CD4-positive, alpha-beta T cell treated with Interleukin-12 subunit alpha and Interleukin-12 subunit beta, for 1 hour (primary cell): ENCODE data around the gene NOX5.

ENCODE experiments used
- DNase-seq: peaks from one replicate; pipeline ENCODE4 v3.0.0-alpha.2; 2020

The NOX5 gene

DNA sequence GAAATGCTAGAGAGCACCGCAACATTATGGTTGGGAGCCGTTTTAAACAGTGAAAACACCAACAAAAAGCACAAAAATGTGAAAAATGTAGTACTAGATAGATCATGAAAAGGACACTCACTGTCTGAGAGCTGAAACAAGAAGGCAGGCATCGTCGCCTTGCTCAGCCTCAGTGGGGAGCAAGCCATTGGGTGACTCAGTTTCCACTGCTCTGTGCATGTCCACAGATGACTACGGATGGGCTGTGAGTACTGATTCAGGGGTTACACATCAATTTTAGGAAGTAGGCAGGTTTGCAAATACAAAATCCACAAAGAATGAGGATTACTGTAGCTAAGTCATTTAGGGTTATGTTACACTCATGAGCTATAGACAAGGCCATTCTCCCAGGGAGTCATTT lies 10.8 kb downstream of the NOX5 start:
- no peak for DNase-seq

DNA sequence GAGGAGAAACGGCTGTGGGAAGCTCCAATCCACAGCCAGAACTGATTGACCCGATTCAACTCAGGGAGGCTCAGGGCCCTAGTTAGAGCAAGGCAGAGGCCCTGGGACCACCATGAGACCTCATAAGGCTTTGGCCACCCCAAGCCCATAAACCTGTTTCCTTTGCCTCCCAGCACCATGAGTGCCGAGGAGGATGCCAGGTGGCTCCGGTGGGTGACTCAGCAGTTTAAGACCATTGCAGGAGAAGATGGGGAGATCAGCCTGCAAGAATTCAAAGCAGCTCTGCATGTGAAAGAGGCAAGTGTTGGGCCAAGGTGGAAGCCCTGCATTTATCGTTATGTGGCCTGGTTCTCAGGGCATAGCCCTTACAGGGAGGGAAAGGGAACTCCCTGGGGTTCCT lies 11.9 kb downstream of the NOX5 start:
- DNase-seq: no peak

DNA sequence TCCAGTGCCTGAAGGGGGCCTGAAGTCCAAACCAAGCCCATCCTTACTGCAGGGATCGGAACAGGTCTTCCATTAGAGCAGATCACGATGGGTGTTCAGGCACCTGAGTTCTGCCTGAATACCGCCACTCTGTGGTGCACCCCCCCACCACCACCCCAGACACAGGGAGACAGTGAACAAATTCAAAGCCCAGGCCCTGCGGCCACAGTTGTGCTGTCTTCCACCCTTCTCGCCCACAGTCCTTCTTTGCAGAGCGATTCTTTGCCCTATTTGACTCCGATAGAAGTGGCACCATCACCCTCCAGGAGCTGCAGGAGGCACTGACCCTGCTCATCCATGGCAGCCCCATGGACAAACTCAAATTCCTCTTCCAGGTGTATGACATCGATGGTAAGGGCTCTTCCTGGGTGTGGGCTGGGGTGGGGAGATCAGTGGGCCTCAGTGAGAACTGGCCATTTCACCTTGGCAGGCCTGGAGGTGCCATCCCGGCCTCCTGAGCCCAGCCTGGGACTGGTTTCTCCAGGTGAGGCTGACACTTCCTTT lies 13.6 kb downstream of the NOX5 start:
- DNase-seq: no peak

DNA sequence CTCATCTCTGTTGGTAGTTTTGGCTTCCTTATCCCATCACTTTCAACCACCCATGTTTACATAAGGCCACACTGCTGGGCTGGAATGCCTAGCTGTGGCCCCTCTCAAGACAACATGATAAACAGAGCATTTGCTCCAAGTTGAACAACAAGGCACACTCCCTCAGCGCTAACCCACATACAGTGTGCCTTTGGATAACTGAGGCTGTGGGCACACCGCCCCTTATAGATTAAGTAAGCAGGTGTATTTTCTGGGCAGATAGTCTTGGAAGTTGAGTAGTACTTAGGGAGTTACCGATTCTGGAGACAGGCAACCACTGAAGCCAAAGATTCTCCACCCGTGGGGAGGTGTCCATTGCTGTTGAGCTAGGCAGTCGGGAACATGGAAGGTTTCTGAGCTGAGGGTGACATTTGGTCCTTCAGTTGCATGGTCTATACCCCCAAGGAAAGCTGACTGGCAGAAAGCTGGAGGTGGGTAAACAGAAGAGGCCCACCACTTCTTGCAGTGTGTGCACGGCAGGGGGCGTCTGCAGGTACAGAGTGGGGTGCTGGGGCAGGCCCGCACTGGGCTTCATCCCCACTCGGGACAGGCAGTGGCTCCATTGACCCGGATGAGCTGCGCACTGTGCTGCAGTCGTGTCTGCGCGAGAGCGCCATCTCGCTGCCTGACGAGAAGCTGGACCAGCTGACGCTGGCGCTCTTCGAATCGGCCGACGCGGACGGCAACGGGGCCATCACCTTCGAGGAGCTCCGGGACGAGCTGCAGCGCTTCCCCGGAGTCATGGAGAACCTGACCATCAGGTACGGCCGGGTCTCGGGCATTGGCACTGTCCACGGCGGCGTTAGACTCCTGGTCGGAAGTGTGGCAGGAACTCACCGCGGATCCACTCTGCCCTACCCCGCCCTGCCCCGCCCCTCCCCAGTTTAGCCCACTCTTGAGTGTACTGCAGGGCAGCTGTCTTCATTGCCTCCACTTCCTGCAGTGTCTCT lies 16.8 kb downstream of the NOX5 start:
- DNase-seq: peak; percentile 8

DNA sequence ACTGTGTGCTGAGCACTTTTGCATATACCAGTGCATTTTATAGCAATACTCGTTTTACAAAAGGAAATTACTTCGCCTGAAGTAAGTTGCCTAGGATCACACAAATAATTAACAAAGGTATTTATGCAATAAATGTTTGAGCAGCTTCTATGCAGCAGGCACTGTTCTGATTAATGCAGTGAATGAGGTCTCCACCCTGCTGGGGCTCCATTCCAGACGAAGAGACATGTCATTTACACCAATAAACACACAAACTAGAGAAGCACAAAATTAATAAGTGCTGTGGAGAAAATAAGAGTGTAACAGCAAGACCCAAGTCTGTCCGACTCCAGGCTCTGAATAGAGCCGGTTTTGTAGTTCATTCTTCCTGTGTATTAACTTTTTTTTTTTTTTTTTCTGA lies 17.5 kb downstream of the NOX5 start:
- DNase-seq: no peak

DNA sequence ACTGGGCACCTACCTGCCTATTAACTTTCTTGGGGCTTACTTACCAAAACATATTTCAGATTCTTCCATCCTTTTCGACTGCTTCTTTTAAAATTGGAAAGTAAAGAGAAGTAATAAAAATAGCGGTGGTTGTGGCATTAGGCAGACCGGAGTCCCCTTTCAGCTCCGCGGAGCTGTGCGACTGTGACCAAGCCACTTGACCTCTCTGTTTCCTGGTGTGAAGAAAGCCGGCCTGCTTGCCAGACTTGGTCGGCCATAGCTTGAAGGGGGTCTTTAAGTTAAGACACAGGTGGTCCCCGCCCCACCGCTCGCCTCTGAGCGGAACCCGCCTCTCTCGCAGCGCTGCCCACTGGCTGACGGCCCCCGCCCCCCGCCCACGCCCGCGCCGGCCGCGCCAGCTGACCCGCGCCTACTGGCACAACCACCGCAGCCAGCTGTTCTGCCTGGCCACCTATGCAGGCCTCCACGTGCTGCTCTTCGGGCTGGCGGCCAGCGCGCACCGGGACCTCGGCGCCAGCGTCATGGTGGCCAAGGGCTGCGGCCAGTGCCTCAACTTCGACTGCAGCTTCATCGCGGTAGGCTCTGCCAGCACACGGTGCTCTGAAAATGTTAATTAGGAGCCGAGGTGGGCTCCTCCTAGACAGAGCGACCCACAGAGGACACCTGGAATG lies 18.3 kb downstream of the NOX5 start:
- no peak for DNase-seq

DNA sequence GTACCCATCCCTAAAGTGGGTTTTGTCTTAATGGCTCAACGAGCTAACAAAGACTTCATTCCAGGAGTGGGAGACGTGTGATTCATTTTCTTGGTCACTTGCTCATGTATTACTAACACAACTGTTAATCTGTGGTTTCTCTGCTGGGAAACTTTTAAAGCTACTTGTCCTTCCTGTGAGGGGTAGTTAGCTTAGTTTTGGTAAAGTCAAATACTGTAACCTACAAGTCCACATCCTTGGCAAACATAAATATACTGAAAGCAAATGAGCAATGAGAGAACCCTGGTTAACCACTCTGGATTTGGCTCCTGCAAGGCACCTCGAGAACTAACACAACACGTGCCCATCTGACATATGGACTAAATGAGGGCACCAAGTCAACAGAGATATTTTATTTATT lies 19.9 kb downstream of the NOX5 start:
- DNase-seq: no peak

DNA sequence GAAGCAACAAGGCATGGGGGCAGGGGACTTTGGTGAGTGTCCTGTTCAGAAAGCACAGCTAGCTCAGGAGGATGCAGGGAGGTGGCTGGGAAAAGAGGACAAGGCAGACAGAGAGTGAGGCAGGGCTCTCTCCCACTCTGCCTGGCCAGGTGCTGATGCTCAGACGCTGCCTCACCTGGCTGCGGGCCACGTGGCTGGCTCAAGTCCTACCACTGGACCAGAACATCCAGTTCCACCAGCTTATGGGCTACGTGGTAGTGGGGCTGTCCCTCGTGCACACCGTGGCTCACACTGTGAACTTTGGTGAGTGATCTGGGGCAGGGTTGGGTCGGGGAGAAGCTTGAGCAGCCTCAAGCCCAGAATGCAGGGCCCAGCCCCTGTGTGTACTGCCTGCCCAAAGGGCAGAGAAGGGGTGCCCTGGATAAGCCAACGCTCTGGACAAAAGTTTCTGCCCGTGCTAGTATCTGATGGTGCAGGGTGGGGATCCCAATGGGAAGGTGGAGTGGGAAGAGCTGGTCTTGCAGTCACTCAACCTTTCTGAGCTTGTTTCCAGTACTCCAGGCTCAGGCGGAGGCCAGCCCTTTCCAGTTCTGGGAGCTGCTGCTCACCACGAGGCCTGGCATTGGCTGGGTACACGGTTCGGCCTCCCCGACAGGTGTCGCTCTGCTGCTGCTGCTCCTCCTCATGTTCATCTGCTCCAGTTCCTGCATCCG lies 20.9 kb downstream of the NOX5 start:
- DNase-seq: no peak

DNA sequence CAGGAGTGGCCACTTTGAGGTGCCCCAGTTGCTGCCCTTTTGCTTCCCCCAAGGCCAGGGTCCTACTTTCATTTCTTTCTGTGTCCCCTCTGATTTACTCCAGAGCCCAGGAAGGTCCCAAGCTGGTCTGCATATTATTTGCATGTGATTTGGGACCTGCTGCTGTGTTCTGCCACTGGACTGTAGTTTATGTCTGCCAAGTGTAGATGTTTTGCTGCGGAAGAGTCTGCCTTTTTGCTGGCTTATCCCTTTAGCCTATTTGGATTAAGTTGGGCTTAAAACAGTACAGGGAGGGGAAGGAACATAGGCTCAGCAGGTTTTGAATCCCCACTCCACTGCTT lies 21.4 kb downstream of the NOX5 start:
- DNase-seq: no peak

DNA sequence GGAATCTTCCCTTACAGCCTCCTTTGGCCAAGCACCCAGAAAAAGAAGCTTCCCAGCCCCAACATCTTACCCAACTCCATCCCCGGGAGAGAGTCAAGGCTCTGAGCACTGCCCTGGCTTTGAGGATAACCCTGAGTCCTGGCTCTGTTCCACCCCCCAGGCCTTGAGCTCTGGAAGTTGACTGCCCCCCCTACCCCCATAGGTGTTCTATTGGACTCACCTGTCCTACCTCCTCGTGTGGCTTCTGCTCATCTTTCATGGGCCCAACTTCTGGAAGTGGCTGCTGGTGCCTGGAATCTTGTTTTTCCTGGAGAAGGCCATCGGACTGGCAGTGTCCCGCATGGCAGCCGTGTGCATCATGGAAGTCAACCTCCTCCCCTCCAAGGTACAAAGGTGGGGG lies 22.3 kb downstream of the NOX5 start:
- DNase-seq: no peak

DNA sequence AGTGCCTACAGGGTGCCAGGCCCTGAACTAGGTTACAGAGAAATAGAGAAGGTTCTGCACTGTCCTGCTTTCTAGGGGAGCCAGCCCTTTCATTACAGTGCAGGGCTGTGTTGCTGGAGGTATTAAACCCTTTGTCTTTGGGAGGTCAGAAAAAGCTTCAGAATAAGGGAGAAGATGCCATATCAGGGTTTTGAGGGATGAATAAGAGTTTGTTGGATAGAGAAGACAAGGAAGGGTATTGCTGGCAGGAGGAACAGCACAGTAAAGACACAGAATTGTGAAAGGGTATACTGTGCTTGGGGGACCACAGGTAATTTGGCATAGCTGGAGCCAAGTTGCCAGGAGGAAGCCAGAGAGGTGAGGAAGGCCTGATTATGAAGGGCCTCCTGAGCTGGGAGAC lies 23.0 kb downstream of the NOX5 start:
- DNase-seq: no peak

DNA sequence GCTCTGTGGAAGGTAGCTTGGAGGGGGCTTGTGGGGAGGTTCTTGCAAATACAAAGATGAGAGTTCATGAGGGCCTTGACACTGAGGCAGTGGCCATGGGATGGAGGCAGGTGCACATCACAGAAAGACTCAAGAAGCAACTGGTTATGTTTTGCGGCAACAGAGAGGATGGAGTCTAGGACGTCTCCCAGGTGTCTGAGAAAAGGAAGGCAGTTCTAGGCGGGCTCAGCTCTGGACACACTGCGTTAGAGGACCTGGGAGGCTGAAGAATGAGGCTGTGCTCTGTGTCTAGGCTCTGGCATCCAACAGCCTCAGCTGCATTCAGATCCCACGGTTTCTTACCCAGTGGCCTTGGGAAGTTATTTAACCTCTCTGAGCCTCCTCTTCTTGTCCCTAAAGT lies 23.5 kb downstream of the NOX5 start:
- no peak for DNase-seq

DNA sequence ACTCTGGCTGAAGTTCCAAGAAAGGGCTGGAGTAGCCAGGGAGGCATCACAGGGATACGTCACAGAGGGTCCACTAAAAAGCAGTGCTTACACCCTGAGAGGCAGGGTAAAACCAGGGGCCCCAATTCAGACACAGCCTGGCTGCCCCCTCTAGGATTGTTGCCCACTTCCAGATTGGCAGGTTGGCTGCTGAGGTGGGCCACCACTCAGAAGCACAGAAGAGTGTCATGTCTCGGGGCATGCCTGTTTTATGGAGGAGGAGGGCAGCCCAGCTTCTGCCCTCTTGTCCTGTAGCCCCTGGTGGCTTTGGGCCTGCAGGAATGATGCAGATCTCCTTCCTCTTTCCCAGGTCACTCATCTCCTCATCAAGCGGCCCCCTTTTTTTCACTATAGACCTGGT lies 24.0 kb downstream of the NOX5 start:
- DNase-seq: no peak

DNA sequence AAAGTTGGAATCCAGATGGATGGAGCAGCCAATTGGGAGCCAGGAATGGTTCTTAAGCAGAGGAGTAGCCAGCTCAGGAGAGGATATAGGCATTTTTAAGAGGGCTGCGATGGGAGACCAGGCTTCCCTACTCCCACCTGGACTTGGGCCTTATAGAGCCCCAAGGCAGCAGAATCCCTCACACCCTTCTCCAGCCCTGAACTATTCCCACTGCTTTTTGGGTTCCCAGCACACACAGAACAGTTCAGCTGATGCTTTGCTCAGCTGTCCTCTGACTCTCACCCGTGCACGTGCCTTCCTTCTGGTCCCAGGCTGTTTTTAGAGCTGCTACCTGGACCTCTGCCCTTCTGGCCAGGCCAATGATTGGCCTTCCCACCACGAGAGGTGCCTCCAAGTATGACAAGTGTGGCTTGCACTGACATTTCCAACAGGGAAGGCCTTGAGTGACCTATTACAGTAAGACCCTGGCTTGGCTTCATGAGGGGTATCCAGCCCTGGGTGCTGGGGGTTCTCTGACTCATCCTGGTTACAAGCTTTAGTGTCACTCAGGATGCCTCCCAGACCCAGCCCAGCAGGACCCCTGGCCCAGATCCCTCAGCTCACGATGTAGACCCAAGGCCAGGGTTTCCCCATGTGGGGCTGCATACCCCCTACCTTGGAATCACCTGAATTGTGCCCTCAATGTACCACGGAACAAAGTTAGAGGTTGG lies 25.2 kb downstream of the NOX5 start:
- DNase-seq: no peak

DNA sequence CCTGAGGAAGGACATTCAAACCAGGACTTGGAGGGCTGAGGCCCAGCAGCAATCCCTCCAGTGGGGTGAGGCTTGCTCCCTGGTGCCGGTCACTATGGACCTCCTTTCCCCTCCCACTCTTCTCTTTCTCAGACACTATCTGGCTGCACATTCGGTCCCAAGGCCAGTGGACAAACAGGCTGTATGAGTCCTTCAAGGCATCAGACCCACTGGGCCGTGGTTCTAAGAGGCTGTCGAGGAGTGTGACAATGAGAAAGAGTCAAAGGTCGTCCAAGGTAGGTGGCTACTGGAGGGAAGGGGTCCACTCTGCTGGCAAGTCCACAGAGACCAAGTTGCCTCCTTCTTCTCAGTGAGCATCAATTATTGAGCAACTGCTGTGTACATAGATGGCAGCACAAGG lies 28.0 kb downstream of the NOX5 start:
- no peak for DNase-seq

DNA sequence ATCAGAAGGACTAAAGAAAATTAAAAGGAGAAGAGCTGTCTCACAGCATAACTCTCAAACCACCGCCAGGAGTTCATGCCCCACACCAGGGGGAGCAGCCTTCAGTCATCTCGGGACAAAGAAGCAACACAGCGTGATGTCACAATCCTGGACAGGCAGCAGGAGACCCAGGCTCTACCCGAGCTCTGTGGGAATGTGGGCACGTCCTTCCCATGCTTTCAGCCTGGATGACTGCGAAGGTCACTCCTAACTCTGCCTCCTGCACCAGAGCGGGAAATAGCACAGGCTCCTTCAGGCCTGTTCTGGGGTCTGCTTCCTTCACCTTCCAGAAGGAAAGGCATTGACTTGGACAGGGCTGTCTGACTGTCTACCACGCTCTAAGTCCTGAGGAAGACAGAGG lies 31.3 kb downstream of the NOX5 start:
- DNase-seq: no peak

DNA sequence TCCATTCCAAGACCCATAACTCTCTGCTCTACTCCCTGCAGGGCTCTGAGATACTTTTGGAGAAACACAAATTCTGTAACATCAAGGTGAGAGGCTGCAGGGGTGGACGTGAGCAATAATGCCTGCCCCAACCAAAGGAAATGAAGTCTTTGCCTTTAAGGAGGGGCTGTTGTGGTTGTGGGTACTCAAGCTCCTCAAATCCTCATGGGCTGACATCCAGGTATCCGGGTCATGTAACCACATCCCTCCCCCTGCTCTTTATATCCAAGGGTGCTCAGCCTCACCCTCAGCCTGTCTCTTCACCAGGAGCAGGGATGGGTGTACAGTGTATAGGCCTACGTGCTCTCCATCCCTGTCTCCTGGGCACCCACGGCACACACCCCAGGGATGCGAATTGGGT lies 32.3 kb downstream of the NOX5 start:
- no peak for DNase-seq

DNA sequence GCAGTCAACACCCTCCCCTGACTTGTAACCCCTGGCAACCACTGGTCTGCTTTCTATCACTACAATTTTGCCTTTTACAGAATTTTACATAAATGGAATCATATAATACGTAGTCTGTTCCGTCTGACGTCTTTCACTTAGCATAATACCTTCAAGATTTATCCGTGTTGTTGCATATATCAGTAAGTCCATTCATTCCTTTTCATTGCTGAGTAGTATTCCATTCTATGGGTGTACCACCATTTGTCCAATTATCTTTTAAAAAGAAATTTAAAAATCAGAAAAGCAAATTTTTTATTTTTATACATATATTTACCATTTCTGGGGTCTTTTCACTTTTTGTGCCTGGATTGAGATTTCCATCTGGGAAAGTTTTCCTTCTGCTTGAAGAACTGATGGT lies 35.5 kb downstream of the NOX5 start:
- DNase-seq: no peak

DNA sequence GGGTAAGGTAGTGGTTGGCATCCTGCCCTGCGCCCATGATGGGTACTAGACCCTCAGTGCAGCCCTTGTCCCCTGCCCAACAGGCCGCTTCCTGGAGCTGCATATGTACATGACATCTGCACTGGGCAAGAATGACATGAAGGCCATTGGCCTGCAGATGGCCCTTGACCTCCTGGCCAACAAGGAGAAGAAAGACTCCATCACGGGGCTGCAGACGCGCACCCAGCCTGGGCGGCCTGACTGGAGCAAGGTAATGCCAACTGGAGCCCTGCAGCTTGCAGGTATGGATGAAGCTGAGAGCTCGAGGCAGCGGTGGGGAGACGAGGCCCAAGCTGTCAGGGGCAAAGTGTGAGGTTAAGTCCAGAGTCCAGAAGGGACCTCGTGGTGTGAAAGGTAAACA lies 40.8 kb downstream of the NOX5 start:
- no peak for DNase-seq

DNA sequence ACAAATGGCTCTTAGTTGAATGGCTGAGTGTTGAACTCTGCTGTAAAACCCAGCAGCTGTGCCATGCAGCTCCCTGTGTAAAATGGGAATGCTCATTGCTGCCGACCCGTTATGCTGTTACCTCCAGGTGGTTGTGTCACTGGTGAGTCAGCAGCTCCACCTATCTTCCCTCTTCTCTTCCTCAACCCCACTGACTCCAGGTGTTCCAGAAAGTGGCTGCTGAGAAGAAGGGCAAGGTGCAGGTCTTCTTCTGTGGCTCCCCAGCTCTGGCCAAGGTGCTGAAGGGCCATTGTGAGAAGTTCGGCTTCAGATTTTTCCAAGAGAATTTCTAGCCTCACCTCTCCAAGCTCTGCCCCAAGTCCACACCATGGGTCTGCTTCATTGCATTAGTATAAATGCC lies 41.9 kb downstream of the NOX5 start:
- DNase-seq: no peak

DNA sequence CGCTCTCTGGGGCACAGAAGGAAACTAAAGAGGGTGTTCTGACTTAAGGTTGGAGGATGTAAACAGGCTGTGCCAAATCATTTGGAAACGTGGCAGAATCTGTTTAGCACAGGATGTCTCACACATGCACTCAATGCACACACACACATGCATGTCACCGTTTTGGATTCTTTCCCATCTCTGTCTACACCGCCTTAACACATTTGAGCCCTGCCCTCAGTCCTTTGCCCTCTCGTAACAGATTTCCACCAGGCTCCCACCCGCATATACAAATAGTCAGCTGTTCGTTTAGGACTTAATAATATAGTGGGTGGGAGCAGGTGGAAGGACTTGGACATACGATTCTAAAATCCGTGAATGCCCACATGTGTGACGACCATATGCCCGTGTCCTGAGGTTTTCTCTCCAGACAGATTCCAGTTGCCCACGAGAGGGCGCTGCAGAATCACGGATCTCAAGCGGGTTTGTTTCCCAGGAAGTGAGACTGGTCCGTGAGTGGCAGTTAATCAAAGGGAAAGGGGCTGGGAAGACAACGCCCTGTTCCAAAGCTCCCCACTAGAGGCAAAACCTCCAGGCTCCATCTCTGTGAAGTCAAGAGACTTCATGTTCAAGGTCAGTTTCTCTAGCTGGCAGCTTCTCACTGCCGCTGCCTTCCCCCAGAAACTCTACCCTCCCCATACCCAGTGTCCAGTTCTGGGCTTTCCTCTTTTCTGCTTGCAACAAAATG lies 44.5 kb downstream of the NOX5 start:
- DNase-seq: peak; percentile 73

DNA sequence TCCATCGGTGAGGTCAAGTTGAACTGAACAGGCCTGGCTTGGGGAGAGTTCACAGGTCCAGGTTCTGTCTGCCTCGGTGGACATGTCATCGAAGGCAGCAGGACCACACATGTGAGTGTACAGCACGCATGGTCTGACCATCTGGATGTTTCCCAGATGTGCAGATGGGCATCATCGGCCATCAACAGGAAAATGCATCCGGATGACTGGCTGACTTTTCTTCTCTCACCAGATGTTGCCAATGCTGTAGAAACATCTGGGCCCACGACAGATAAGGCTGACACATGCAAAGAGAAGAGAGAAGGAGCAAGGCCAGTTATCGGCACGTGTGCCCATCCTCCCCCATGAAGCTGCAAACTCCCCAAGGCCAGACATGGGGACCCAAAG lies 45.1 kb downstream of the NOX5 start:
- no peak for DNase-seq
